ENCODE data around the gene LILRA6.
"Not testable (repeated sequence)": the region's sequence is repeated elsewhere in the genome, so short reads cannot be mapped to it uniquely, and the experiment has no call there.

Gene LILRA6

GRCh38 chr19:54233941-54234340, 8.6 kb downstream of the LILRA6 start:
- H3K4me3 ChIP-seq (ENCODE audit: low read depth, low read length) = no peak overlapping the region

GRCh38 chr19:54231077-54231931, 11.3 kb downstream of the LILRA6 start:
- H3K4me3 ChIP-seq (ENCODE audit: low read depth, low read length) = no peak overlapping the region

- no peak overlapping the region for H3K4me3 ChIP-seq (ENCODE audit: low read depth, low read length)
Observed at GRCh38 chr19:54230031-54230430, 12.6 kb downstream of the LILRA6 start.

- no peak overlapping the region for H3K4me3 ChIP-seq (ENCODE audit: low read depth, low read length)
Observed at GRCh38 chr19:54229146-54229545, 13.4 kb downstream of the LILRA6 start.

- H3K4me3 ChIP-seq (ENCODE audit: low read depth, low read length) = not testable (repeated sequence)
Observed at GRCh38 chr19:54224619-54225018, 18.0 kb downstream of the LILRA6 start.

- H3K4me3 ChIP-seq (ENCODE audit: low read depth, low read length) = not testable (repeated sequence)
Observed at GRCh38 chr19:54223937-54224281, 18.7 kb downstream of the LILRA6 start.

- H3K4me3 ChIP-seq (ENCODE audit: low read depth, low read length) = not testable (repeated sequence)
Observed at GRCh38 chr19:54223277-54223936, 19.2 kb downstream of the LILRA6 start.

GRCh38 chr19:54222474-54223276, 19.9 kb downstream of the LILRA6 start, which contains the start of gene LILRB3:
TSS of gene LILRB3 (minus strand) at chr19:54223007. CDS start at chr19:54222976, 31 bp downstream.
- H3K4me3 ChIP-seq (ENCODE audit: low read depth, low read length) = not testable (repeated sequence)

GRCh38 chr19:54221947-54222346, 20.6 kb downstream of the LILRA6 start:
- H3K4me3 ChIP-seq (ENCODE audit: low read depth, low read length) = not testable (repeated sequence)

GRCh38 chr19:54219702-54220101, 22.9 kb downstream of the LILRA6 start:
- not testable (repeated sequence) for H3K4me3 ChIP-seq (ENCODE audit: low read depth, low read length)

GRCh38 chr19:54218960-54219661, 23.5 kb downstream of the LILRA6 start:
- H3K4me3 ChIP-seq (ENCODE audit: low read depth, low read length) = no peak overlapping the region

GRCh38 chr19:54218259-54218658, 24.3 kb downstream of the LILRA6 start:
- H3K4me3 ChIP-seq (ENCODE audit: low read depth, low read length) = no peak overlapping the region

- H3K4me3 ChIP-seq (ENCODE audit: low read depth, low read length) = not testable (repeated sequence)
Observed at GRCh38 chr19:54217517-54218247, 24.9 kb downstream of the LILRA6 start.

GRCh38 chr19:54216869-54217268, 25.7 kb downstream of the LILRA6 start:
- H3K4me3 ChIP-seq (ENCODE audit: low read depth, low read length) = no peak overlapping the region

GRCh38 chr19:54214734-54215133, 27.9 kb downstream of the LILRA6 start:
- H3K4me3 ChIP-seq (ENCODE audit: low read depth, low read length) = not testable (repeated sequence)

- not testable (repeated sequence) for H3K4me3 ChIP-seq (ENCODE audit: low read depth, low read length)
Observed at GRCh38 chr19:54214217-54214616, 28.4 kb downstream of the LILRA6 start.

- no peak overlapping the region for H3K4me3 ChIP-seq (ENCODE audit: low read depth, low read length)
Observed at GRCh38 chr19:54211235-54211634, 31.4 kb downstream of the LILRA6 start.

- H3K4me3 ChIP-seq (ENCODE audit: low read depth, low read length) = no peak overlapping the region
Observed at GRCh38 chr19:54209811-54210494, 32.6 kb downstream of the LILRA6 start.

- H3K4me3 ChIP-seq (ENCODE audit: low read depth, low read length) = no peak overlapping the region
Observed at GRCh38 chr19:54209058-54209810, 33.4 kb downstream of the LILRA6 start.

Measured in iPS-11a (cell line).